Omental fat pad (tissue), 4 donors: ENCODE measurements around the gene TMEM100. TPM values are rescaled to one million over a fixed set of nuclear protein-coding genes. Genes with fewer than 3 reads are reported as not detected.

ENCODE experiments used
- ATAC-seq: fragments of 150-250 bp; one replicate; pipeline ENCODE4 v1.9.1; 2016; ENCODE audit warnings: mild to moderate bottlenecking, moderate library complexity; ENCODE audit not compliant: low FRiP score
- DNase-seq: peaks from one replicate; pipeline ENCODE4 v3.0.0-alpha.2; 2019; ENCODE audit warnings: low spot score
- CTCF ChIP-seq, 3 donors: fragments of 450-650 bp; IDR thresholded peaks; one replicate each; pipeline ENCODE4 v1.5.1; 2016 to 2017; ENCODE audit warnings: antibody characterized with exemption in 3 of 3, mild to moderate bottlenecking in 3 of 3, moderate library complexity in 2 of 3
- total RNA-seq, 4 donors: library from RNA; depleted of rRNA; stranded (reverse); fragments of >200 nt; gene quantifications; one replicate each; pipeline ENCODE4 v1.1.0, GENCODE V29; 2016

The TMEM100 gene
- total RNA-seq, 4 donors from 2014 or later = 15.1 to 127 (median 43.6) TPM

DNA sequence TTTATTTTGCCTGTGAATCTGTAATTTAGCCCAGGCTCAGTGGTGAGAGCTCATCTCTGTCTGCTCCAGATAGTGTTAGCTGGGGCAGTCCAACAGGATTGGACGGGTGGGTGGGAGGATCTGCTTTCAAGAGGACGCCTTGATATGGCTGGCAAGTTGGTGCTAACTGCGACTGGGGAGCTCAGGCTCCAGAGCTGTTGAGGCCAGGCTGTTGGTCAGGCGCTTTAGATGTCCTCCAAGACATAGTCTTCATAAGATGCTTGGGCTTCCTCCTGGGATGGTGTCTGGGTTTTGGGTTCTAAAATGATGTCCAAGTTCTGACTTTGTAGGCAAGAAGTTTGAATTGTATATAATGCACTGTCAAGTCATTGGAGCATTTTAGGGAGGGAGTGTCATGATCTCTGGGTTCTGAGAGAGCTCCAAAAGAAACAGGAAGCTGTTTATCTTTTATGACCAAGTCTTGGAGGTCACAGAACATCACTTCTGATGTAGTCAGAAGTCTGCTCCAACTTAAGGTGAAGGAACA is 15.4 kb upstream of the TMEM100 start:
- TF ChIP-seq CTCF (IDR thresholded peaks at IDR 0.05) = no peak
- DNase-seq (no peak), ATAC-seq (no peak)

DNA sequence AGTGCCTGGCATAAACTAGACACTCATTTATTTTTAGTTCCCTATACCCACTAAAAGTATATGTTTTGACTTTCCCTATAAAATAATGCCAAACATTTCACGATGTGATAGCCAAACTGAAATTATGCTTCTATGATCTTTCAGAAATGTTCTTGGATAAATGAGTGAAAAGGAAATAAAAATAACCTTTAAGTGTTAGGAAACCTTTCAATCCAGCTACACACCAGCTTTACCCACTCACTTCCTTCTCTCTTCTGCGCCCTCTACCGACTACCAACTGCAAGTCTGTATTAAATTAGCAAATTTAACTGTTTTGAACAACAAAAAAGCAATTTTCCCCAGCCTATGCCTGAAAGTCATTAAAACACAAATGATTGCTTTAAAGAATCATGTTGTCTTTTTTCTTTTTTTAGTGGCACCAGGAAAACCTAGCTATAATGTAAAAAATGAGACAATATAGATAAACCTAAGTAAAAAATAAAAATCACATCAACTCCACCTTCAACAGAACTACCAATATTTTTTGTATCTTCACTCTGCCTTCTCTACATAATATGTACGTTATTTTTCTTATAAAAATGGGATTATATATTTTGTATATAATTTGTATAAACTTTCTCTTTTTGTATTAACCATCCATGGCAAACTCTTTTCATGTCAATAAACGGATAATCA is 13.2 kb upstream of the TMEM100 start:
- DNase-seq (no peak), ATAC-seq (no peak)
- TF ChIP-seq CTCF (IDR thresholded peaks at IDR 0.05) = no peak

- TF ChIP-seq CTCF (IDR thresholded peaks at IDR 0.05) = no peak
Measured at GRCh38 chr17:55734128-55734781, 11.6 kb upstream of the TMEM100 start.

DNA sequence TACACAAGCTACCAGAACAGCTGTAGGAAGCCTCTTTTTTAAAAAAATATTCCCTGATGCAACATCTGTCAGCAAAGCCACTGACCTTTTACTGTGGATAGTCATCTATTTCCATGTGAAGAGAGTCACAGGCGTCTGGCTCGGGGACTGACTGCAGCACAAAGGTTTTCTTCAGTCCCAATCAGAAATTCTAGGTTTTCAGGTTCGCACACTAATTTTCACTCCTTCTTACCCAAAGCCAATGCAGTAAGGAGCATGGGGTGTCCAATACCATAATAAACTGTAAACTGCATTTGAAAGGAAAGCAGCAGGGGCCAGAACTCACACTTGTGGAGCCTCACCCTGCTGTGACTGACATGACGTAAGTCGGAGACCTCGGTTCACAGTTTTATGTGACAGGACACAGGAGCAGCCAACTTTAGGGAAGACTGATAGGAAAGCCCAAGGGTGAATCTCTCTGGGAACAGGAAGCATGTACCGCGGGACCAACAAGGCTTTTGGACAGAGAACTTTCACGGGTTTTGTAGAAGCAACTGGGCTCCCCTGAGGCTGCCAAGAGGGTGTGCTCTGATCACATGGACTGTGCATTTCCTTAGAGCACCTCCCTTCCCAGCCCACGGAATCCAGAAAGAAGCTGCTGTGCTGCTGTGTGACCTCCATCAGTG is 9.1 kb upstream of the TMEM100 start:
- no peak for DNase-seq
- TF ChIP-seq CTCF (IDR thresholded peaks at IDR 0.05) = no peak
- peak; percentile 53 for ATAC-seq

More at GRCh38 chr17:55734128-55734781, 11.6 kb upstream of the TMEM100 start:
- ATAC-seq = no peak
- no peak for DNase-seq

DNA sequence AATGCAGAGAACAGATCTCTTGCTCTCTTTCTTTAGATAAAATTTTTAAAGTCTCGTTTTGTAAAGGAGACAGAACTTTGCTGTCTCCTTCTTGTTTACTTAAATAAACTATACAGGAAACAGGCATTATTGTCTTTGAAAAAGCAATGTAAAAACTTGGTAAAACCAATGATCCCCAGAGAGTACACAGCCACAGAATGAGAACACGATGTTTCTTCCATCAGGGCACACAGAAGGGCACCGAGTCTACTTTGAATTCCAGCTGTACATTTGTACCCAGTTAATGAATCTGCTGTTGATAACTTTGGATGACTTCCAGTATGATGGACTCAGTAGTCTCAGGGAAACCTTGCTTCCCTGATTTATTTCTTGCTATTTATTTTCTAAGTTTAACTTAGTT is 8.1 kb upstream of the TMEM100 start:
- no peak for TF ChIP-seq CTCF (IDR thresholded peaks at IDR 0.05)
- ATAC-seq = no peak
- no peak for DNase-seq

DNA sequence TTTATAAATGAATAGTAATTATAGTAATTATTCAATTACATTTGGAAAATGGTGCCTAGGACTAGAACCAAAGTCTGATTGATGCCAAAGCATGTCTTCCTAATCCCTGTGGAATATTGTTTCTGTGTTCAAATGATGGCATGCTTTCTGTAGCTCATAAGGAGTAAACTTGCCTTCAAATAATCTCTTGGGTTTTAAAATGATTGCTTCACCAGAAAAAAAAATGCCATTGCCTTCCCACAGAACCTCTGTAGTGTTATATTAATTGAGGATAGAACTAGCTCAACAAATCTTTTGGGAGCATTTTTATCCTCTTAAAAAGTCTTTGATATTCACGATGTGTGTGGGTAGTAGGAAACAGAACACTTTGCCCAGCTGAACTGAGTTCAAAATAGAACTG is 7.7 kb upstream of the TMEM100 start:
- no peak for ATAC-seq
- DNase-seq = no peak
- no peak for TF ChIP-seq CTCF (IDR thresholded peaks at IDR 0.05)
